Glutamatergic neuron (in vitro differentiated cells): Measurements from ENCODE around the gene MICU1. TPM values are rescaled to one million over a fixed set of nuclear protein-coding genes. Genes with fewer than 3 reads are reported as not detected.

ENCODE experiments used
- DNase-seq: peaks from one replicate; pipeline ENCODE4 v3.0.0; 2022
- H3K27ac Mint-ChIP-seq: one replicate; pipeline ENCODE4 v1.8.0; 2020; ENCODE audit warnings: mild to moderate bottlenecking, mixed read lengths, inconsistent platforms; ENCODE audit not compliant: unreplicated experiment
- H3K27me3 Mint-ChIP-seq: one replicate; pipeline ENCODE4 v1.8.0; 2020; ENCODE audit warnings: mild to moderate bottlenecking, moderate library complexity, mixed read lengths, inconsistent platforms; ENCODE audit not compliant: unreplicated experiment
- H3K36me3 Mint-ChIP-seq: one replicate; pipeline ENCODE4 v1.8.0; 2020; ENCODE audit warnings: mild to moderate bottlenecking, mixed read lengths, inconsistent platforms; ENCODE audit not compliant: unreplicated experiment
- H3K4me1 Mint-ChIP-seq: one replicate; pipeline ENCODE4 v1.8.0; 2020; ENCODE audit warnings: mild to moderate bottlenecking, low read depth, mixed read lengths, inconsistent platforms; ENCODE audit not compliant: unreplicated experiment
- H3K4me3 Mint-ChIP-seq: one replicate; pipeline ENCODE4 v1.8.0; 2020; ENCODE audit warnings: mild to moderate bottlenecking, mixed read lengths, inconsistent platforms; ENCODE audit not compliant: unreplicated experiment
- H3K9me3 Mint-ChIP-seq: one replicate; pipeline ENCODE4 v1.8.0; 2020; ENCODE audit warnings: mild to moderate bottlenecking, moderate library complexity, mixed read lengths, inconsistent platforms; ENCODE audit not compliant: unreplicated experiment
- CTCF ChIP-seq: fragments of 200-600 bp; sonication (generic); IDR thresholded peaks from one replicate; pipeline ENCODE4 v1.5.0; 2021; ENCODE audit not compliant: partially characterized antibody, unreplicated experiment
- total RNA-seq: library from RNA; stranded (reverse); fragmentation: NEBNext Ultra II Directional; extraction: Animal tissue kit (Norgen Biotek cat#: 25700); gene quantifications from one replicate; pipeline ENCODE4 v1.2.1, GENCODE V29; 2021; ENCODE audit not compliant: unreplicated experiment

The MICU1 gene
- total RNA-seq, 1 donor from 2014 or later: 33.5 TPM

GRCh38 chr10:72523932-72524396, 101.9 kb downstream of the MICU1 start:
- TF ChIP-seq CTCF: no peak
- no peaks in the 10 kb centered on the region for H3K9me3 Mint-ChIP-seq
- DNase-seq: no peak
- peaks cover 5% of the 10 kb centered on the region for H3K4me1 Mint-ChIP-seq
- no peaks in the 10 kb centered on the region for H3K27me3 Mint-ChIP-seq
- H3K4me3 Mint-ChIP-seq: no peak overlapping the region
- no peak overlapping the region for H3K27ac Mint-ChIP-seq
- no peaks in the 10 kb centered on the region for H3K36me3 Mint-ChIP-seq

GRCh38 chr10:72523062-72523461, 102.8 kb downstream of the MICU1 start:
- Mint-ChIP-seq H3K4me3 (no peak overlapping the region), H3K27ac (no peak overlapping the region), H3K36me3 (no peaks in the 10 kb centered on the region), H3K4me1 (peaks cover 5% of the 10 kb centered on the region), H3K9me3 (no peaks in the 10 kb centered on the region), H3K27me3 (no peaks in the 10 kb centered on the region)
- TF ChIP-seq CTCF: no peak
- DNase-seq: no peak

- Mint-ChIP-seq H3K36me3 (peaks cover 15% of the 10 kb centered on the region), H3K27ac (no peak overlapping the region), H3K4me3 (no peak overlapping the region), H3K4me1 (no peaks in the 10 kb centered on the region), H3K9me3 (peaks cover 2% of the 10 kb centered on the region), H3K27me3 (no peaks in the 10 kb centered on the region)
- no peak for DNase-seq
- no peak for TF ChIP-seq CTCF
Observed at GRCh38 chr10:72517244-72517643, 108.6 kb downstream of the MICU1 start.

GRCh38 chr10:72515455-72515854, 110.4 kb downstream of the MICU1 start:
- TF ChIP-seq CTCF: no peak
- Mint-ChIP-seq H3K36me3 (peaks cover 15% of the 10 kb centered on the region), H3K4me1 (no peaks in the 10 kb centered on the region)

GRCh38 chr10:72513910-72514309, 112.0 kb downstream of the MICU1 start:
- H3K4me3 Mint-ChIP-seq: no peak overlapping the region
- H3K27ac Mint-ChIP-seq: no peak overlapping the region
- DNase-seq: no peak
- no peak for TF ChIP-seq CTCF
- H3K36me3 Mint-ChIP-seq: peaks cover 15% of the 10 kb centered on the region
- H3K9me3 Mint-ChIP-seq: peaks cover 2% of the 10 kb centered on the region
- no peaks in the 10 kb centered on the region for H3K4me1 Mint-ChIP-seq
- no peaks in the 10 kb centered on the region for H3K27me3 Mint-ChIP-seq

More at GRCh38 chr10:72515455-72515854, 110.4 kb downstream of the MICU1 start:
- no peaks in the 10 kb centered on the region for H3K27me3 Mint-ChIP-seq
- H3K4me3 Mint-ChIP-seq: no peak overlapping the region
- no peak overlapping the region for H3K27ac Mint-ChIP-seq
- H3K9me3 Mint-ChIP-seq: peaks cover 2% of the 10 kb centered on the region
- DNase-seq: no peak
